Measurements from ENCODE around the gene ATP8B3.

ATP8B3 gene

DNA sequence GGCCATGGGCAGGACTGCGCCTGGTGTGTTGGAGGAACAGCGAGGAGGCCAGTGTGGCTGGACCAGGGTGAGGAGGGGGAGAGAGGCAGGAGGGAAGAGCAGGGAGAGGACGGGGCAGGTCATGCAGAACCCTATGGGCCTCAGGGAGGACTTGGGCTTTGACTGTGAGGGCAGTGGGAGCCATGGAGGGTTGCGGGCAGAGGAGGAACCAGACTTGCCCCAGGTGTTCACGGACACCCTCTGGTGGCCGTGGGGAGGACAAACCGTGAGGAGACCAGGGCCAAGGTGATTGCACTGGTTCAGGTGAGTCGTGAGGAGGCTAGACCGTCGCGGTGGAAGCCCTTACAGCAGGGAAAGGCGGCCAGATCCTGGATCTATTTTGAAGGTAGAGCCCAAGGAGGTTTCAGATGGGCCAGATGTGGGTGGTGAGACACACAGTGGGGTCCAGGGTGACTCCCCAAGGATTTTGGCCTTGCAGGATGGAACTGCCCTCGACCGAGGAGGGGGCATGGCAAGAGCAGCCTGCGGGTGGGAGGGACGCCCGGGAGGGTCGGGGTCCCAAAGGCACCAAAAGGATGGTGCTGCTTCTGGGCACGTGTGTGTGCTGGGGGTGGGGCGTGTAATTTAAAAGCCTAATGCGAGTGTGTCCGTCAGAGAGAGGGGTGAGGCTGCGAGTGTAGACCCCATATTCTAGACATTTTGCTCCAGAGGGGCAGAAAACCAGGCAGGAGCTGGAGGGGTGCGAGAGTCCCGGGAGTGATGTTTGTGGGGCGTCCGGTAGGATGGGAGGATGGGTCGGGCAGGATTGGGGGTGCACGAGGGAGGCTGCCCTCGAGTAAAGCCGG lies 39.0 kb upstream of the ATP8B3 start:
- no peak for DNase-seq (ENCODE audit: low read depth, low spot score)

DNA sequence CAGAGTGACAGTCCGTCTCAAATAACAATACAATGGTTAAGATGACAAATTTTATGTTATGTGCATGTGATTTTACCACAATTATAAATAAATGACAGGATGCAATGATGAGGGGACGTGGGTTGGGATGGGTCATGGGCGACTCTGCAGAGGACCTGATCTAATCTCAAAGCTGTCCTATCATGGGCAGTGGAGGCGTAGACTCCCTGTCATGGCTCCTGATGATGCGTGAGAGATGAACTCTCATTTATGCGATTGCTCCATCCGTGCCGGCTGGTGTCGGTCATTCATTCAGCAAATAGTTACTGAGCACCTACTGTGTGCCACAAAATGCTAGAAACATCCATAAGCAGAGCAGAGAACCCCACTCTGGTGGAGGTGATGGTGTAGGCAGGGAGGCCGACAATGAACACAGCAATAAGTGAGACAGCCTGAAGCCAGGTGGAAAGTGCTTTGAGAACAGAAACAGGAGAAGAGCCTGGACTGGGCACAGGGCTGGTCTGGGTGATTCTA lies 37.9 kb upstream of the ATP8B3 start:
- no peak for DNase-seq (ENCODE audit: low read depth, low spot score)

DNA sequence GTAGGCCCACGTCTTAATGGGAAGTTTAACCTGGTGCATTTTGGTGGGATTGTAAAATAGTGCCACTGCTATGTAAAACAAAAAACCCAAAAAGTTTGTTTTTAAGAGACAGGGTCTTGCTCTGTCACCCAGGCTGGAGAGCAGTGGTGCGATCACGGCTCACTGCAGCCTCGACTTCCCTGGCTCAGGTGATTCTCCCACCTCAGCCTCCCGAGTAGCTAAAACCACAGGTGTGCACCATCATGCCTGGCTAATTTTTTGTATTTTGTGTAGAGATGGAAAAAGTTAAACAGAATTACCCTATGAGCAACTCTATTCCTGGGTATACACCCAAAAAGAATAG lies 37.0 kb upstream of the ATP8B3 start:
- DNase-seq (ENCODE audit: low read depth, low spot score) = no peak

DNA sequence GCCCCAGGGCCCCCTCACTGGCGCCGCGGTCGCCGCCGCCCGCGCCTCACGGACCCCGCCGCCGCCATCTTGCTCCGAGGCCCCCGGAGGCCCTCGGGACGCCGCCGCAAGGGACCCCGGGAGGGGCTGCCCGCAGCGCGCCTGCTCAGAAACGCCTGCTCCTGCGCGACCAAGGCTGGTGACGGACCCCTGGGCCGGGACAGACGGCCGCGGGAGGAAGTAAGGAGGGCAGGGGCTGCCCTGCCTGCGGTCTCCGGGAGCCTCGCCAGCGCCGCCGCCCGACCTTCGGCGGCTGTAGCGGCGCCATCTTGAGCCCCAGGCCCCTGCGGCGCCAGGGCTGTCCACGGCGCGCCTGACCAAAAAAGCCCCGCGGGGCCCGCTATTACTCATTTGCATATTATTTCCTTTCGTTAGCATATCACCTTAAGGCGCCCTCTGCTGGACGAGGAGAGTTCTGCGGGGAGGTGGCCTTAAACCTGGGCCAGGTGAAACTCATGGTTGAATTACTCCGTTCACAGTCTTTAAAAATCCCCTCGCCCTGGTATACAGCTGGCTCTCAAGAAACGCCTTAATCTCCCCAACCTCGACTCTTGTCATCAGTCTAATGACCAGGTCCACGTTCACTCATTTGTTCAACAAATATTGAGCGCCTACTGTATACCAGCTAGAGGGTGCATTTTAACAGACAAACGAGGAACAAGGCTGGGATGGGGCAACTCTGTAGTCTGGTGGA lies 36.5 kb upstream of the ATP8B3 start, which contains the start of gene REXO1:
REXO1 (minus strand) TSS at position 85 of the 733 bp plus-strand sequence. CDS start 125 bp downstream, outside the sequence.
- peak; percentile 60 for DNase-seq (ENCODE audit: low read depth, low spot score)

DNA sequence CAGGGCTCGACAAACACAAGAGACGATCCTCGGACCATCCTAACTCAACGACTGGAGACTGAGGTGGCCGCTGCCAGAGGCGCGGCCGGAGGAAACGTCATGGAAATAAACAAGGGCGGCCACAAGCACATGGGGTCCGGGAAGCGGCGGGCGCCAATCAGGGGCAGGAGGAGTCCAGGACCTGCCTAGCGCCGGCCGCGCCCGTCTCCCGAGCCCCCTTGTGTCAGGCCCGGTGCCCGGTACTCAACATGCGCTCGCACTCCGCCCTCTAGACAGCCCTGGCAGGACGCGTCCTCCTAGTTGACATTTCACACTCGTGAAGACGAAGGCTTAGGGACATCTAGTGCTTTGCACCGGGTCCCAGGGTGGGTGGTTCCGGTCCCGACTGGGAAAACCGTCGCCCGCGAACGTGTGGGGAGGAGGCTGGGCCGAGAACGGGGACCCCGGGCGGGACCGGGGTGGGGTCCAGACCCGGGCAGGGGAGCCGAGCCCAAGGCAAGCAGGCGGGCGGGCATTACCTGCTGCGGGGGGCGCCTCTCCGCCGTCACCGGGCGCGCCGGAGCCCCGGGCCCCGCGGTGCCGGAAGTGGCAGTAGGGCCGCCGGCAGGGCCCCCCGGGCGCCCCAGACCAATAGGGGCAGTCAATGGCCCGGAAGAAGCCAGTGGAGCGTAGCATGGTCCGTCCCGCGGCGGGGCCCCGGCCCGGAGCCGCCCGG lies 35.8 kb upstream of the ATP8B3 start:
- no peak for DNase-seq (ENCODE audit: low read depth, low spot score)

DNA sequence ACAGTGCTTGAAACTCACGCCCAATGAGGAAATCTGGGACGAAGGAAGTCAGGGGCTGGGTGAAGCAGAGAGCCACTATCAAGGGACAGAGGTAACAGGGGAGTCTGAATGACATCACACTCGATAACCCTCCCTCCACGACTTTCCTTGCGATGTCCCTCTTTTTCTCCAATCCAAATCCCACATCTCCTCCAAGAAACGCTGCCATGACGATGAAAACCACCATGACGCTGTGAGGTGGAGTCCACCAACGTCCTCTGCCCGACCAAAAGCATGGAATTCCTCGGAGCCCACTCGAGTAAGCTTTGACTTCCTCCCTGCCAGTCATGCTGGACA lies 35.2 kb upstream of the ATP8B3 start:
- no peak for DNase-seq (ENCODE audit: low read depth, low spot score)

DNA sequence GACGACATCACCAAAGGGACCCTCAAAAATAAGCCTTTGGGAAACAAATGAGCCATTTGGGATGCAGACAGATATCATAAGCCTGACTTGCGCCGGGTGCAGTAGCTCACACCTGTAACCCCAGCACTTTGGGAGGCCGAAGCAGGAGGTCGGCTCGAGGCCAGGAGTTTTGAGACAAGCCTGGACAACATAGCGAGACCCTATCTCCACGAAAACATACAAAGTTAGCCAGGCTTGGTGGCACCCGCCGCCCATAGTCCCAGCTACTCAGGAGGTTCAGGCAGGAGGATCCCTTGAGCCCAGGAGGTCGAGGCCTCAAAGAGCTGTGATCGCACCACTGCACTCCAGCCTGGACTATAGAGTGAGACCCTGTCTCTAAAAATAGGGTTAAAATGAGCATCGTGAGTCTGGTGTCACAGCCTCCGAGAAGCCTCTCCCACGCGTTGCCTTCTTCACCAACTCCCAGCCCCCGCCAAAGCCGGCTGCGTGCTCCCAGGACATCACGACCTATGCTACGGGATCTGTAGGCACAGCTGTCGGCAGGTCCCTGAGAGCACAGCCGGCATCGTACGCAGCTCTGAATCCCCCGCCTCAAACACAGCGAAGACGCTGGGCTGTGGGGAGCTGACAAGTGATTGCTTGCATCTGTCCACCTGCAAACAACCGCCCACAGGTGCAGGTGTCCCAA lies 34.6 kb upstream of the ATP8B3 start:
- no peak for DNase-seq (ENCODE audit: low read depth, low spot score)

DNA sequence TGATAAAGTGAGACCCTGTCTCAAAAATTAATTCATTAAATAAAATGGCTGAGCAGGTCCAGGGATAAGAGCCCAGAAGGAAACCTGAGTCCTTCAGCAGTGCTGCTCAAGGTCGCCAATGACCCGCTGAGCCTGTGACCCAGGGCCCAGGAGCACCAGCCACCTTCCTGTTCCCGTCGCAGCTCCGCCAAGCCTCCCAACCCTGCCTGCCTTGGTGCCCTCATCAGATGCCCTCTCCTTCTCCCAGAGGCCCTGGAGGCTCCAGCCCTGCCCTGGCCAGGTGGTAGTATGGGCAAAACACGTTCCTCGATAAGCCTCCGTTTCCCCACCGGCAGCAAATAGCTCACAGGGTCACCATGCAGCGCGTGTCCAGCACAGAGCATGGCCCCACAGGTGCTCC lies 33.6 kb upstream of the ATP8B3 start:
- DNase-seq (ENCODE audit: low read depth, low spot score) = no peak

DNA sequence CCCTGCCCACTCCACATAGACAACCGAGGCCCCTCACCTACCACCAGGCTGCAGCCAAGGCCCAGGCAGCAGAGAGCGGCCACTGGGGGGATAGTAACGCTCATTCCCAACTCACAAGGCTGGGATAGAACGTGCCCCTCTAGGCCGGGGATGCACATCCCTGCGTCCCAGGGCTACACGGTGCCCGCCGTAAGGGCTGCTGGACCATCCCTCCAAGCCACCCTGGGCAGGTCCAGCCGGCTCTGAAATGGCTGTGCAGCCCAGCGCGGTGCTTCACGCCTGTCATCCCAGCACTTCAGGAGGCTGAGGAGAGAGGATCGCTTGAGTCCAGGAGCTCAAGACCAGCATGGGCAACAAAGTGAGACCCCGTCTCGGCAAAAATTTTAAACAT lies 33.0 kb upstream of the ATP8B3 start:
- no peak for DNase-seq (ENCODE audit: low read depth, low spot score)

DNA sequence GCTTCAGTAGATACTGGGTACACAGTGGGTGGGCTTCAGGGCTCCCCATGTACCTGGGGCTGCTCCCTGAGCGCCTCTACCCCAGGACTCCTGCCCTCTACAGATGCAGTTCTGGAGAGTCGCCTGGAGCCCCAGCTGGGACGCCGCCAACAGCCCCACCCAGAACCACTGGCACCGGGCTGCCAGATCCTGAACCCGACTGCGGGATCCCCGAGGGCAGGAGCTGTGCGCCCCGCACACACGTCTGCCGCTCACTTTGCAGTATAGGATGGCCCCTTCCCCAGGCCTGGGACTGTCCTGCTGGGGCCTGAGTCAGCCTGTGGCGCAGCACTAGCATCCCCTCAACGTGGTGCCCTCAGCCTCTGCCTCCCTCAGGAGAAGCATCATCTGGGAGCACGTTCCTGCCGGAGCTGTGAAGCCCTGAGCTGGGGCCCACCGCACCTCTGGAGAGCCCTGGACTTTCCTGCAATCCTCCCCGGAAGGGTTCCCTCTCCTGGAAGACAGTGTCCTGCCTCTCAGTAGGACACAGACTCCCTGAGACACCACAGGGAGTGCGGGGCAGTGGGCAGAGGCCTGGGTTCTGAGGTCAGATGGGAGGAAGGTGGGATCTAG lies 32.5 kb upstream of the ATP8B3 start:
- no peak for DNase-seq (ENCODE audit: low read depth, low spot score)

DNA sequence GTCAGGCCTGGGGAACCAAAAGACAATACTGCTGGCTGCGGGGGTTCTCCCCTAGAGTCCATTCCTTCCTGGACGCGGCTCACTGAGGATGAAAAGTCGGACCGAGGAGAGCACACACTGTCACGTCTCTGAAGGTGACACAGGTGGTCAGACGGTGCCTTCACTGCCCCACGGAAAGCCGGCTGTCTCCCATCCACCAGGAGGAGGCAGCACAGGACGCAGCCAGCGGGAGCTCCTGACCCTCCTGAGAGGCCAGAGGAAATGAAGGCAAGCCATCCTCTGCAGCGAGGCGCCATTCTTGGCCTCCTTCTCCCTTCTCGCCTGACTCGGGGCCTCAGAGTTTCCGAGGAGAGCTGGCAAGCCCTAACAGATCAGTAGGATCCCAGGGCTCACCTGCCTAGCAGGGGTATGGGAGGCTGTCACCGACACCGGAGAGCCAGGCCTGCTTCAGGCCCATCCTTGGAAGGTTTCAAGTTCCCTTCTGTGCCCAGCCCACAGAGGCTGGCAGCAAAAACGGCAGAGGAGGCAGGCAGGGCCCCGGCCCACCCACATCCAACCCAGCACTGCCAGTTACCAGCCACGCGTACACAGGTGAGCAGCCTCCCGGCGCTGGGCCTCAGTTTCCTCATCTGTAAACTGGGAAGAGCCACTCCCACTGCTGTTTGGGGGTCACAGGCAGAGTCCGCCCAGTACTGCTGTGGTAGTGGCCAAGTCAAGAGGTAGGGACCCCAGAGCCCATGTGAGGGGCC lies 31.7 kb upstream of the ATP8B3 start:
- no peak for DNase-seq (ENCODE audit: low read depth, low spot score)

DNA sequence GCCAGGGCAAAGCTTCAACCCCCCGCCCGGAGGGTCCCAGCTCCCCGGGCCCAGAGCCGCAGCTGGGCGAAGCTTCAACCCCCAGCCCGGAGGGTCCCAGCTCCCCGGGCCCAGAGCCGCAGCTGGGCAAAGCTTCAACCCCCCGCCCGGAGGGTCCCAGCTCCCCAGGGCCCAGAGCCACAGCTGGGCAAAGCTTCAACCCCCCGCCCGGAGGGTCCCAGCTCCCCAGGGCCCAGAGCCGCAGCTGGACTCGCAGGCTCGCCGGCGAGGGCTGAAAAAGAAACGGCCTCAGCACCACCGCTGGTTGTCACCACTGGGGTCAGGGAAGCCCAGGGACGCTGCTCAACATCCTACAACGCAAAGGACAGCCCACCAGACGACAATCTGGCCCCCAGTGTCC lies 31.0 kb upstream of the ATP8B3 start:
- no peak for DNase-seq (ENCODE audit: low read depth, low spot score)

DNA sequence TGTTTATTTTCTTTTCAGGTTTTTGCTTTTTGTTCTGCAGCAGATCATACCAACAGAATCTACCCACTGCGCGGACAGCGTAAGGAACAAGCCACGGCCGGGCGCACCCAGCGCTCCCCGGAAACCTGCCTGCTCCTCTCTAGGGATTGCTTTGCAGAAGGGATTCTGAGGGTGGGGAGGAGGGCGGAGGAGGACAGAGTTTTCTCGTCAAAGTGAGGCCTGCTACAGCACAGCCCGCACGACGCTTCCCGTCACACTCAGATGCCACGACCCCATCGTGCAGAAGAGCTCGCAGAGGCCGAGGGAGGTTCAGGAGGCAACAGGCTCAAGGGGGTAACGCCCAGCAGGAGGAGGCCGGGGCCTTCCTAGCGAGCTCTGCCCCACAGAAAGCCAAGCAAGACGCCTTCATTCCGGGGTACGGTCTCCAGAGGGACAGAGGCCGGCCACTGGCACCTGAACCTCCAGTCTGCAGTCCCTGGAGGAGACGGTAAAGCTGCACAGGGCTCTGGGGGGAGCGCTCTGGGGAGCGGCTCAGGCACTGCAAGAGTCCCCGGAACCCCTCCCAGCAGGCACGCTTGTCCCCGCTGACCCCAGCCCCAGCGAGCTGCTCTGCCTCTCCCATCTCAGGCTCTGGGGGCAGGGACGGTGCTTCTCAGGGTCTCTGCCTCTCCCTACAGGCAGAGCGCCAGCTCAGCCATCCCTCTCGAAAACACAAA lies 29.3 kb upstream of the ATP8B3 start:
- DNase-seq (ENCODE audit: low read depth, low spot score) = no peak

DNA sequence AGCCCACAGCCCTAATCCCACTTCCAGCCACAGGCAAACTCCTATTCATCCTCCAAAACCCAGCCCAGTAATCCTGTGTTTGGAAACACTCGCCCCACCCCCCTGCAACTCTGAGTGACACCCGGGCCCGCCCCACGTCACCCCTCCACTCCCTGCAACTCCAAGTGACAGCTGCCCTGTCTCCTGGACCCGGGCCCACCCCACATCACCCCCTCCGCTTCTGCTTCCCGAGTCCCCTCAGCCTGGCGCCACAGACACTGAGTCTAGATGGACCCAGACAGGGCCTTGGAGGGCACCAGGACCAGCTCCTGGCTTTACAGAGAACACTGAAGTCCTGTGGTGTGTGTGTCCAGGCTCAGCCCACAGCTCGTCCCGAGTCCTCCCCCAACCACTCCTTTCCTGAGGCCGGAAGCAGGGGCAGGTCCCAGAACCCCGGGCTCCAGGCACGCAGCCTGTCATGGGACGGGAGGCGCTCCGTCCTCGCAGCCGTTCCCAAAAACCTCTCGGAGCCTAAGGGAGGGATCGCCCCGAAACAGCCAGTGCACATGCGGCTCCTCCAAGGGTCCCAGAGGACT lies 28.6 kb upstream of the ATP8B3 start:
- DNase-seq (ENCODE audit: low read depth, low spot score) = no peak

DNA sequence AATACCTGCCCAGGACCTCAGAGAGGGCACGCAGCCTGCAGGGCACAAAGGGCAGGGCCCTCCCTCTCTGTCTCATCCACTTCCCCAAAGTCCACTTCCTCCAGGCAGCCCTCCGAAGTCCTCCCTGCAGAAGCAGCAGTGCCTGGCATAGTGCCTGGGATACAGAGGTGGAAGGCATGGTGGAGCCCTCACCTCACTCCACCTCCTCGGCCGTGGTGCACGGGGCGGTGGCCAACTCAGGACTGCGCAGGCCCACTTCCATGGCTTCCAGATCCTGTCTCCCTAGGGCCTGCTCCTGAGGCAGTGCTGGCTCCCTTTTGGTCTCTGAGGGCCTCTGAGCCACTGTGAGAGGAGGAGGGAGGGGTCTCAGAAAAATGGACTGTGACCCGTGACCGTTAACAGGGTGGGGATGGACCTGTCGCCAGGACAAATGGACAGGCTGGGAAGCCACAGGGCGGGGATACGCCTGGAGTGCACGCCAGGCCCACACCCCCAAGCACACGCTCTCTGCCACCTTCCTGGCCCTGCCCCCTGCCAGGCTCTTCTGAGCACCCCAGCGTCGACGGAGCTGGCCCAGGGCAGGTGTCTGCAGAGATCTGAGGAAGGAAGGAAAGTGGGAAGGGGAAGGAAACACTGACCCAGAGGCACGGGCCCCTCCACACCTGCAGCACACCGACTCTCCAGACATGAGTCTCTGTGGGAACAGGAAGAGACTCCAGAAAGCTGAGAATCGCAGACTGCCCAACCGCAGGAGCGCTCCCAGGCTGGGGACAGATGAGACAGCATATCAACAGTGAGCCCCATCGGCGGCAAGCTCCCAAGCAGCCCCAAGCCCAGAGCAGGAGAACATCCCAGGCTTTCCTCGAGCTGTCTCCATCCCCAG lies 27.8 kb upstream of the ATP8B3 start:
- DNase-seq (ENCODE audit: low read depth, low spot score) = no peak

DNA sequence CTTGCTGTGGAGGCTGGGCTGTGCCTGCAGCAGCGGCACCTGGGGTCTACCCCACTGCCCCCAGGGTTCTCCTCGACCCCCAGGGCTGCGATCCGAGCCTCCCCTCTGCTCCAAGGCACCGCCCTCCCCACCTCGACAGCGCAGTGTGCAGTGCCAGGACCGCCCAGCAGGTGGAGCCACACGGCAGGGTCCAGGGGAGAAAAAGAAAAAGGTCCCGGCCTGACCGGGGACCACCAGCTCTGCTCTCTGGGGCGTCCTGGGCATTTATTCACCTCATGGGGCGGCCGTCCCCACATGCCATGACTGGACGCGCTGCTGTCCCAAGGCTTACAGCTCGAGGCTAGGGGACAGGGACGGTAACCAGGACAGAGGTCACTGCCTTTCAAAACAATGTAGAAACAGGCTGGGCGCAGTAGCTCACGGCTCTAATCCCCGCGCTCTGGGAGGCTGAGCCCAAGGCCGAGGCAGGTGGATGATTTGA lies 25.6 kb upstream of the ATP8B3 start:
- DNase-seq (ENCODE audit: low read depth, low spot score) = no peak

DNA sequence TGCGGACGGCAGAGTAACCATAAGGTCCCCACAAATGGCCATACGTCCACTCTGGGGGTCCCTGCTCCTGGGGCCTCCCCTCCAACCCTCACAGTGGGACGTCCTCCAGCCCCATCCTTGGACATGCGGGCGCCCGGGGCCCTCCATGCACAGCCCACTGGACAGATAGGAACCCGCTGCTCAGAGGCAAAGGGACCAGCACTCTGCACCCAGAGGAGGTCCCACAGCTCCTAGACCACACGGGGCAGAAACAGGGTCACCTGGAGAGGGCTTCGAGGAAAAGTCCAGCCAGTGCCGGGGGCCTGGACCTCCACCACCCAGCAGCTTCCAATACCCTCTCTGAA lies 25.1 kb upstream of the ATP8B3 start:
- DNase-seq (ENCODE audit: low read depth, low spot score) = no peak

DNA sequence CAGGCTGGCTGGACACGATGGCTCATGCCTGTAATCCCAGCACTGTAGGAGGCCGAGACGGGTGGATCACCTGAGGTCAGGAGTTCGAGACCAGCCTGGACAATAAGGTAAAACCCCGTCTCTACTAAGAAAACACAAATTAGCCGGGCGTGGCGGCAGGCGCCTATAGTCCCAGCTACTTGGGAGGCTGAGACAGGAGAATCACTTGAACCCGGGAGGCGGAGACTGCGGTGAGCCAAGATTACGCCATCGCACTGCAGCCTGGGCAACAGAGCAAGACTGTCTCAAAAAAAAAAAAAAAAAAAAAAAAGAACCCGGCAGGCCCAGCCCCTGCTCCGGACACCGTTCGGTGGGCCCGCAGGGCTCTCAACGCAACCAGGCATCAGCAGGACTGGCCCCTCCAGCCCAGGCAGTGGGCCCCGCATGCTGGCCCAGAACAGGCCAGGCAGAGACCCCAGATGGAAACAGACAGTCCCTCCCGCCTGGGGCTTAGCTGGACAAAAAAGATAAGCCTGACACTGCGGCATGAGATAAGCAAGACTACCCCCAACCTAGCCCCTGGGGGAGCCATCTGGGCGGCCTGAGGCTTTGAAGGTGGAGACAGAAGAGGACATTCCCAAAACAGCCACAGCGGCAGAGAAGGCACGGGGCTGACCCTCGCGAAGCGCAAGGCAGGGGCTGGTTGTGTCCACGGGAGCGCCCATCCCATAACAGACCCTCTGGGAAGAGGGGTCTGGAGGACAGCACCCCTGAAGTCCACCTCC lies 24.6 kb upstream of the ATP8B3 start:
- no peak for DNase-seq (ENCODE audit: low read depth, low spot score)

Measured in iPS DF 19.7 (cell line).